Astrocyte (in vitro differentiated cells and primary cell): ENCODE data around the gene MAFF. TPM values are rescaled to one million over a fixed set of nuclear protein-coding genes. Genes with fewer than 3 reads are reported as not detected.

Experiments used
- DNase-seq: peaks from one replicate; pipeline ENCODE4 v3.0.0-alpha.2; 2010; ENCODE audit warnings: low read depth
- FAIRE-seq: peaks from 2 replicates; lab custom pipeline; 2011; peaks lifted over from hg19 to GRCh38; lab: Jason Lieb, UNC
- H2AFZ ChIP-seq: 2 replicates; pipeline ENCODE4 v1.6.0; 2012; ENCODE audit warnings: low read depth, low read length, inconsistent platforms
- H3K27ac ChIP-seq: 2 replicates; pipeline ENCODE4 v1.5.1; 2011; ENCODE audit warnings: low read depth, low read length, inconsistent platforms
- H3K27me3 ChIP-seq: 2 replicates; pipeline ENCODE4 v1.6.0; 2011; ENCODE audit warnings: low read length, inconsistent platforms; ENCODE audit not compliant: insufficient read depth
- H3K36me3 ChIP-seq: 2 replicates; pipeline ENCODE4 v1.5.1; 2011; ENCODE audit warnings: low read length, inconsistent platforms; ENCODE audit not compliant: insufficient read depth
- H3K4me1 ChIP-seq: 2 replicates; pipeline ENCODE4 v1.5.1; 2011; ENCODE audit warnings: low read length, inconsistent platforms; ENCODE audit not compliant: insufficient read depth
- H3K4me2 ChIP-seq: 2 replicates; pipeline ENCODE4 v1.6.0; 2012; ENCODE audit warnings: low read length, inconsistent platforms
- H3K4me3 ChIP-seq: 2 replicates; pipeline ENCODE4 v1.5.1; 2011; ENCODE audit warnings: low read depth, mild to moderate bottlenecking, low read length, inconsistent platforms; ENCODE audit not compliant: insufficient read depth
- H3K79me2 ChIP-seq: 2 replicates; pipeline ENCODE4 v1.6.0; 2012; ENCODE audit warnings: mild to moderate bottlenecking, low read length, inconsistent platforms; ENCODE audit not compliant: insufficient read depth
- H3K9ac ChIP-seq: 2 replicates; pipeline ENCODE4 v1.6.0; 2012; ENCODE audit warnings: mild to moderate bottlenecking, low read length, inconsistent platforms
- H3K9me3 ChIP-seq: 2 replicates; pipeline ENCODE4 v1.5.1; 2012; ENCODE audit warnings: low read depth, mild to moderate bottlenecking, low read length, inconsistent platforms; ENCODE audit not compliant: insufficient read depth
- H4K20me1 ChIP-seq: 2 replicates; pipeline ENCODE4 v1.6.0; 2012; ENCODE audit warnings: low read length, inconsistent platforms; ENCODE audit not compliant: insufficient read depth
- H3K27ac Mint-ChIP-seq: one replicate; pipeline ENCODE4 v1.8.0; 2021; ENCODE audit warnings: mild to moderate bottlenecking, mixed read lengths; ENCODE audit not compliant: unreplicated experiment
- H3K27me3 Mint-ChIP-seq: one replicate; pipeline ENCODE4 v1.8.0; 2021; ENCODE audit warnings: low read depth, mixed read lengths; ENCODE audit not compliant: unreplicated experiment
- H3K36me3 Mint-ChIP-seq: one replicate; pipeline ENCODE4 v1.8.0; 2021; ENCODE audit warnings: low read depth, mixed read lengths; ENCODE audit not compliant: unreplicated experiment
- H3K4me1 Mint-ChIP-seq: one replicate; pipeline ENCODE4 v1.8.0; 2021; ENCODE audit warnings: low read depth, mixed read lengths; ENCODE audit not compliant: unreplicated experiment
- H3K4me3 Mint-ChIP-seq: one replicate; pipeline ENCODE4 v1.8.0; 2021; ENCODE audit warnings: mild to moderate bottlenecking, moderate library complexity, mixed read lengths; ENCODE audit not compliant: unreplicated experiment
- H3K9me3 Mint-ChIP-seq: one replicate; pipeline ENCODE4 v1.8.0; 2021; ENCODE audit warnings: mild to moderate bottlenecking, mixed read lengths; ENCODE audit not compliant: unreplicated experiment
- EZH2 ChIP-seq: IDR thresholded peaks from 2 replicates; pipeline ENCODE4 v1.6.1; 2012; ENCODE audit warnings: mild to moderate bottlenecking, low read length, inconsistent platforms; ENCODE audit not compliant: insufficient read depth
- total RNA-seq: library from RNA; stranded (reverse); gene quantifications from 2 replicates; pipeline ENCODE4 v1.2.1, GENCODE V29; 2021
- TF ChIP-seq, protein P1 (sequence below): IDR thresholded peaks from 2 replicates; pipeline ENCODE4 v1.5.1; 2011; ENCODE audit warnings: low read depth, mild to moderate bottlenecking, inconsistent platforms, low read length, moderate library complexity; ENCODE audit not compliant: insufficient read depth

The MAFF gene
- total RNA-seq, 1 donor from 2014 or later: 18.2 TPM

DNA sequence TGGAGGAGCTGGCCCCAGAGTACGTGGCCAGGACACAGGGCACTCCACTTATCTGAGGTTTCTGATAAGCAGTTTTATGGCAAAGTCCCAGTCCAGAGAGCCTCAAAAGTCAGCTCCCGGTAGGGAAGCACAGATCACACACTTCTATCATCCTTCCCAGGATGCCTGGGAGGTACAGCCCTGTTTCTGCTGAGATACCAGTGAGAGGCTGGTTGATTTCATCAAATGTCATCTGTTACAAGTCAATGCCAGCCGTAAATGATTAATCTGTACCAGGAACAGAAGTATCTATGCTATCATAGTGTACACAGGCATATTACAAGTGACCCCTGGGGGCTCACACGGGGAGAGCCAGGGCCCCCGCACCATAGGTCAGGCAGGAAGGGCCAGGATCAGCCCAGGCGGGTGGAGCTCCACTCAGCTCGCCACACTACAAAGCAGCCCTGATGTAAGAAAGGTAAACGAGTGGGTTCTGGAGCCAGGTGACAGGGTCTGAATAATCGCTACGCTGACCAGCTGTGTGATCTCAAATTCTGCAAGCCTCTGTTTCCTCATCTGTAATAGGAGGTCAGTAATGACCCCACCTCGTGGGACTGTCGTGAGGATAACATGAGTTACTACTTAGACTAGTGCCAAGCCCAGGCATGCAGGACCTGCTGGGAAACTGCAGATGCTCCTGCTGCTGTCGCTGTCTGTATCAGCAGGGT lies 37.8 kb upstream of the MAFF start:
- H3K27ac ChIP-seq: no peak overlapping the region
- no peak overlapping the region for H3K4me2 ChIP-seq
- FAIRE-seq (no peak), DNase-seq (no peak)
- no peak overlapping the region for H3K9ac ChIP-seq
- no peak overlapping the region for H3K4me3 ChIP-seq
- H3K9me3 Mint-ChIP-seq: peaks cover 2% of the 10 kb centered on the region
- no peaks in the 10 kb centered on the region for H3K27me3 ChIP-seq
- H3K27ac Mint-ChIP-seq: no peak overlapping the region
- H4K20me1 ChIP-seq: no peaks in the 10 kb centered on the region
- no peaks in the 10 kb centered on the region for H3K9me3 ChIP-seq
- TF ChIP-seq, protein P1, sequence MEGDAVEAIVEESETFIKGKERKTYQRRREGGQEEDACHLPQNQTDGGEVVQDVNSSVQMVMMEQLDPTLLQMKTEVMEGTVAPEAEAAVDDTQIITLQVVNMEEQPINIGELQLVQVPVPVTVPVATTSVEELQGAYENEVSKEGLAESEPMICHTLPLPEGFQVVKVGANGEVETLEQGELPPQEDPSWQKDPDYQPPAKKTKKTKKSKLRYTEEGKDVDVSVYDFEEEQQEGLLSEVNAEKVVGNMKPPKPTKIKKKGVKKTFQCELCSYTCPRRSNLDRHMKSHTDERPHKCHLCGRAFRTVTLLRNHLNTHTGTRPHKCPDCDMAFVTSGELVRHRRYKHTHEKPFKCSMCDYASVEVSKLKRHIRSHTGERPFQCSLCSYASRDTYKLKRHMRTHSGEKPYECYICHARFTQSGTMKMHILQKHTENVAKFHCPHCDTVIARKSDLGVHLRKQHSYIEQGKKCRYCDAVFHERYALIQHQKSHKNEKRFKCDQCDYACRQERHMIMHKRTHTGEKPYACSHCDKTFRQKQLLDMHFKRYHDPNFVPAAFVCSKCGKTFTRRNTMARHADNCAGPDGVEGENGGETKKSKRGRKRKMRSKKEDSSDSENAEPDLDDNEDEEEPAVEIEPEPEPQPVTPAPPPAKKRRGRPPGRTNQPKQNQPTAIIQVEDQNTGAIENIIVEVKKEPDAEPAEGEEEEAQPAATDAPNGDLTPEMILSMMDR: no peak
- no peak for TF ChIP-seq EZH2
- H2AFZ ChIP-seq: no peak overlapping the region
- no peaks in the 10 kb centered on the region for H3K79me2 ChIP-seq
- no peak overlapping the region for H3K4me3 Mint-ChIP-seq
- peaks cover 13% of the 10 kb centered on the region for H3K36me3 Mint-ChIP-seq
- H3K4me1 Mint-ChIP-seq: peaks cover 3% of the 10 kb centered on the region
- no peaks in the 10 kb centered on the region for H3K4me1 ChIP-seq
- H3K27me3 Mint-ChIP-seq: peaks cover 2% of the 10 kb centered on the region
- H3K36me3 ChIP-seq: no peaks in the 10 kb centered on the region

DNA sequence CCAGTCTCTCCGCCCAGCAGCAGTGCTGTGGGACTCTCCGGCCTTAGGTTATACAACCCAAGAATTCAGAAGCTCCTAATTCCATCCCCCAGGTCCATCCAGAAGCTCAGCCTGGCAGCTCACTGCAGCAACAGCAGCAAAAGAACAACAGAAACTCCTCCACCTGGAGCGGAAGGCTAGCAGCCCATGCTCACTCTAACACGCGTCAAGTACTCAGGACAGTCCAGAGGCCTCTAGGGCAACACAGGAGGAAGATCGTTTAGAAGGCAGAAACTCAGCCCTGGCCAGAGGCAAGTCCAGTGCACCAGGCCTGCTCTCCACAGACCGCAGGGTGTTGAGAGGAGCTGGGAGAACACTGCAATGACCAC lies 37.3 kb upstream of the MAFF start:
- Mint-ChIP-seq H3K9me3 (peaks cover 2% of the 10 kb centered on the region), H3K4me1 (peaks cover 3% of the 10 kb centered on the region), H3K27me3 (peaks cover 5% of the 10 kb centered on the region), H3K27ac (no peak overlapping the region), H3K36me3 (peaks cover 15% of the 10 kb centered on the region), H3K4me3 (no peak overlapping the region)
- H3K27ac ChIP-seq: no peak overlapping the region
- TF ChIP-seq EZH2: no peak
- TF ChIP-seq, protein P1: no peak
- FAIRE-seq (no peak), DNase-seq (no peak)
- no peaks in the 10 kb centered on the region for H4K20me1 ChIP-seq
- H3K9me3 ChIP-seq: no peaks in the 10 kb centered on the region
- H3K4me3 ChIP-seq: no peak overlapping the region
- H3K4me1 ChIP-seq: no peaks in the 10 kb centered on the region
- H3K79me2 ChIP-seq: no peaks in the 10 kb centered on the region
- H2AFZ ChIP-seq: no peak overlapping the region
- H3K36me3 ChIP-seq: no peaks in the 10 kb centered on the region
- H3K4me2 ChIP-seq: no peak overlapping the region
- H3K9ac ChIP-seq: no peak overlapping the region
- H3K27me3 ChIP-seq: no peaks in the 10 kb centered on the region

DNA sequence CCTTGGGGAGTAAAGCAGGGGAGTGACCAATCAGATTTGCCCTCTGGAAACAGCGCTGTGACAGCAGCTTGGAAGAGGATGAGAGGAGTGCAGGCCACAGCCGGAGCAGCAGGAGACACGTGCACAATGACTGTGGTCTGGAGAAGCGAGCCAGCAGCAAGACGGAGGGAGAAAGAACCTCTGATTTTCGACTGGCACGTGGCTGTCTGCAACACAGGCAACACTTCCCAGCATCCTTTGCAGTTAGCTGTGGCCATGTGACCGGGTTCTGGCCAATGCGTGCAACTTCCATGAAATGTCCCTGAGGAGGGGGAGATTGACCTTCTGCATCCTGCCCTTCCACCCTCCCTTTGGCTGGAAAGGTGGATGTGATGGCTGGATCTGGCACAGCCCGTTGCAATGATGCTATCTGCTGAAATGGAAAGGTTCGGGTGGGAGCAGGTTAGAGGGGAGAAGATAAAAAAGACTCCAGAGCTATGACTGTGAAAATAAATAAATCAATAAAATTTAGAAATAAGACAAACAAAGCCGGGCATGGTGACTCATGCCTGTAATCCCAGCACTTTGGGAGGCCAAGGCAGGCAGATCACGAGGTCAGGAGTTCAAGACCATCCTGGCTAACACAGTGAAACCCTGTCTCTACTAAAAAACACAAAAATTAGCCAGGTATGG lies 35.7 kb upstream of the MAFF start:
- Histone ChIP-seq H2AFZ (no peak overlapping the region), H3K27ac (no peak overlapping the region), H3K9ac (no peak overlapping the region), H3K36me3 (no peaks in the 10 kb centered on the region), H3K4me1 (no peaks in the 10 kb centered on the region), H3K27me3 (no peaks in the 10 kb centered on the region), H3K9me3 (no peaks in the 10 kb centered on the region), H3K4me2 (no peak overlapping the region), H3K4me3 (no peak overlapping the region), H4K20me1 (no peaks in the 10 kb centered on the region), H3K79me2 (no peaks in the 10 kb centered on the region)
- FAIRE-seq: no peak
- Mint-ChIP-seq H3K27ac (no peak overlapping the region), H3K9me3 (peaks cover 2% of the 10 kb centered on the region), H3K27me3 (peaks cover 9% of the 10 kb centered on the region), H3K4me1 (peaks cover 3% of the 10 kb centered on the region), H3K36me3 (peaks cover 15% of the 10 kb centered on the region), H3K4me3 (no peak overlapping the region)
- TF ChIP-seq, protein P1: no peak
- TF ChIP-seq EZH2: no peak
- no peak for DNase-seq
